WTC11 (cell line): ENCODE results near the gene RTN4. TPM values are rescaled to one million over a fixed set of nuclear protein-coding genes. Genes with fewer than 3 reads are reported as not detected.
A peak's percentile ranks its signal among the peaks of the same experiment; 100 is the strongest.
"Not testable (repeated sequence)": the region's sequence is repeated elsewhere in the genome, so short reads cannot be mapped to it uniquely, and the experiment has no call there.

Experiments used
- ATAC-seq: fragments of 200-7000 bp; cut with Tn5 transposase; 2 replicates; pipeline ENCODE4 v1.10.0; 2021; ENCODE audit warnings: mild to moderate bottlenecking, moderate library complexity
- CTCF ChIA-PET: fragments of 300-600 bp; sonication (Branson Sonifier 250); formaldehyde crosslinking; loops from one replicate; lab custom pipeline; 2021; ENCODE audit warnings: antibody characterized with exemption; lab: Charles Lee
- POLR2A ChIA-PET: fragments of 350-600 bp; sonication (Branson Sonifier 250); formaldehyde crosslinking; loops from one replicate; lab custom pipeline; 2021; ENCODE audit warnings: antibody characterized with exemption; lab: Charles Lee
- DNase-seq: peaks from one replicate; pipeline ENCODE4 v3.0.0; 2021; ENCODE audit warnings: low spot score
- H3K27ac Mint-ChIP-seq: 2 replicates; pipeline ENCODE4 v1.8.0; 2021; ENCODE audit warnings: mixed read lengths
- H3K27me3 Mint-ChIP-seq: 2 replicates; pipeline ENCODE4 v1.8.0; 2021; ENCODE audit warnings: low read depth, mild to moderate bottlenecking, moderate library complexity, mixed read lengths
- H3K36me3 Mint-ChIP-seq: 2 replicates; pipeline ENCODE4 v1.8.0; 2021; ENCODE audit warnings: mixed read lengths
- H3K4me1 Mint-ChIP-seq: 2 replicates; pipeline ENCODE4 v1.8.0; 2022; ENCODE audit warnings: mixed read lengths
- H3K4me3 Mint-ChIP-seq: 2 replicates; pipeline ENCODE4 v1.8.0; 2021; ENCODE audit warnings: mild to moderate bottlenecking, moderate library complexity, mixed read lengths
- H3K9me3 Mint-ChIP-seq: 2 replicates; pipeline ENCODE4 v1.8.0; 2021; ENCODE audit warnings: mixed read lengths
- E2F5 ChIP-seq: sonication (generic); formaldehyde crosslinking; IDR thresholded peaks from 2 replicates; pipeline ENCODE4 v1.8.1; 2022; ENCODE audit warnings: mild to moderate bottlenecking, moderate library complexity, missing genetic modification reagents
- NFYB ChIP-seq: sonication (generic); formaldehyde crosslinking; conservative IDR thresholded peaks from 2 replicates; pipeline ENCODE4 v1.8.0; 2022; ENCODE audit warnings: low read depth, missing genetic modification reagents
- NR3C1 ChIP-seq: sonication (generic); formaldehyde crosslinking; conservative IDR thresholded peaks from 2 replicates; pipeline ENCODE4 v1.8.1; 2023; ENCODE audit warnings: low read depth, mild to moderate bottlenecking, missing genetic modification reagents
- PRRX2 ChIP-seq: fragments of 250-450 bp; sonication (Bioruptor Pico); IDR thresholded peaks from 2 replicates; pipeline ENCODE4 v1.8.0; 2021; ENCODE audit warnings: mild to moderate bottlenecking
- RORB ChIP-seq: fragments of 250-450 bp; sonication (Bioruptor Pico); IDR thresholded peaks from 2 replicates; pipeline ENCODE4 v1.9.0; 2021; ENCODE audit warnings: mild to moderate bottlenecking
- TEAD4 ChIP-seq: sonication (generic); formaldehyde crosslinking; IDR thresholded peaks from 2 replicates; pipeline ENCODE4 v1.8.0; 2022; ENCODE audit warnings: mild to moderate bottlenecking, missing genetic modification reagents
- ZNF121 ChIP-seq: sonication (generic); formaldehyde crosslinking; IDR thresholded peaks from 2 replicates; pipeline ENCODE4 v1.8.0; 2023; ENCODE audit warnings: missing genetic modification reagents
- ZNF138 ChIP-seq: sonication (generic); formaldehyde crosslinking; conservative IDR thresholded peaks from 2 replicates; pipeline ENCODE4 v1.8.1; 2022; ENCODE audit warnings: mild to moderate bottlenecking, moderate library complexity, missing genetic modification reagents
- ZNF263 ChIP-seq: sonication (generic); formaldehyde crosslinking; IDR thresholded peaks from 2 replicates; pipeline ENCODE4 v1.8.1; 2022; ENCODE audit warnings: low read depth, mild to moderate bottlenecking, moderate library complexity, missing genetic modification reagents
- ZNF425 ChIP-seq: fragments of 250-450 bp; sonication (Bioruptor Pico); conservative IDR thresholded peaks from 2 replicates; pipeline ENCODE4 v1.9.0; 2021; ENCODE audit warnings: mild to moderate bottlenecking
- total RNA-seq: library from RNA; stranded (reverse); gene quantifications from 3 replicates; pipeline ENCODE4 v1.2.3, GENCODE V29; 2021

RTN4 gene
- total RNA-seq, 1 experiment from 2014 or later, result 202 TPM

- Mint-ChIP-seq H3K4me1 (peaks cover 22% of the 10 kb centered on the region), H3K4me3 (no peak overlapping the region), H3K27ac (no peak overlapping the region), H3K9me3 (no peaks in the 10 kb centered on the region), H3K27me3 (no peaks in the 10 kb centered on the region), H3K36me3 (no peaks in the 10 kb centered on the region)
- no peak for ATAC-seq
- POLR2A ChIA-PET, result no interaction called here
- CTCF ChIA-PET, result interaction anchor here (1.0 to 1.2 kb wide), 2 partner anchors 8 to 170 kb away, joined by 3 to 5 read pairs; no protein-coding TSS in a partner anchor
- DNase-seq, result no peak
- no peak for TF ChIP-seq RORB
- no peak for TF ChIP-seq PRRX2 (CRISPR knock-in tag)
- TF ChIP-seq ZNF425 (CRISPR knock-in tag), result no peak
- no peak for TF ChIP-seq ZNF121 (CRISPR knock-in tag)
Observed at GRCh38 chr2:55054106-55054875, 4.0 kb upstream of the RTN4 start.

GRCh38 chr2:55053225-55053624, 3.0 kb upstream of the RTN4 start:
- H3K4me1 Mint-ChIP-seq, result peaks cover 22% of the 10 kb centered on the region

GRCh38 chr2:55052129-55053061, 2.1 kb upstream of the RTN4 start:
- ChIA-PET POLR2A (no interaction called here), CTCF (interaction anchor here (4.3 kb wide), 1 partner anchor 115 kb away, joined by 25 read pairs; no protein-coding TSS in a partner anchor)
- Mint-ChIP-seq H3K27me3 (no peaks in the 10 kb centered on the region), H3K9me3 (no peaks in the 10 kb centered on the region), H3K27ac (peak overlapping the region; percentile 31; the same call in 1 of the 2 replicates), H3K4me3 (peak overlapping the region; percentile 43), H3K4me1 (peaks cover 29% of the 10 kb centered on the region), H3K36me3 (no peaks in the 10 kb centered on the region)
- TF ChIP-seq ZNF425 (CRISPR knock-in tag) (no peak), NR3C1 (CRISPR knock-in tag) (no peak), NFYB (CRISPR knock-in tag) (no peak), E2F5 (no peak), ZNF121 (CRISPR knock-in tag) (no peak), TEAD4 (CRISPR knock-in tag) (no peak), ZNF138 (CRISPR knock-in tag) (no peak), ZNF263 (CRISPR knock-in tag) (no peak)
- ATAC-seq (no peak), DNase-seq (no peak)

More at GRCh38 chr2:55053225-55053624, 3.0 kb upstream of the RTN4 start:
- DNase-seq, H3K9me3 Mint-ChIP-seq, ATAC-seq, H3K36me3 Mint-ChIP-seq, POLR2A ChIA-PET, H3K4me3 Mint-ChIP-seq, H3K27me3 Mint-ChIP-seq, H3K27ac Mint-ChIP-seq: not testable (repeated sequence)
- CTCF ChIA-PET, result interaction anchor here (1.0 to 1.2 kb wide), 2 partner anchors 9 to 171 kb away, joined by 3 to 5 read pairs; no protein-coding TSS in a partner anchor
